Stimulated activated memory B cell treated with anti-CD40 and anti-IgM and Interleukin-4, amounts not matched to agents 10 μg/mL and 1 μg/mL and 100 μg/mL, for 72 hours (primary cell): Measurements from ENCODE around the gene TRNT1.

Experiments
- ATAC-seq: fragments of 150-1000 bp; cut with Tn5 transposase; 2 replicates; pipeline ENCODE4 v1.10.0; 2021
- H3K27ac Mint-ChIP-seq: one replicate; pipeline ENCODE4 v1.8.0; 2022; ENCODE audit warnings: mild to moderate bottlenecking, mixed read lengths
- H3K27me3 Mint-ChIP-seq: one replicate; pipeline ENCODE4 v1.8.0; 2022; ENCODE audit warnings: mixed read lengths
- H3K36me3 Mint-ChIP-seq: one replicate; pipeline ENCODE4 v1.8.0; 2022; ENCODE audit warnings: mixed read lengths
- H3K4me1 Mint-ChIP-seq: one replicate; pipeline ENCODE4 v1.8.0; 2022; ENCODE audit warnings: mixed read lengths
- H3K4me3 Mint-ChIP-seq: one replicate; pipeline ENCODE4 v1.8.0; 2022; ENCODE audit warnings: mild to moderate bottlenecking, moderate library complexity, mixed read lengths
- H3K9me3 Mint-ChIP-seq: one replicate; pipeline ENCODE4 v1.8.0; 2022; ENCODE audit warnings: mixed read lengths

TRNT1 gene

DNA sequence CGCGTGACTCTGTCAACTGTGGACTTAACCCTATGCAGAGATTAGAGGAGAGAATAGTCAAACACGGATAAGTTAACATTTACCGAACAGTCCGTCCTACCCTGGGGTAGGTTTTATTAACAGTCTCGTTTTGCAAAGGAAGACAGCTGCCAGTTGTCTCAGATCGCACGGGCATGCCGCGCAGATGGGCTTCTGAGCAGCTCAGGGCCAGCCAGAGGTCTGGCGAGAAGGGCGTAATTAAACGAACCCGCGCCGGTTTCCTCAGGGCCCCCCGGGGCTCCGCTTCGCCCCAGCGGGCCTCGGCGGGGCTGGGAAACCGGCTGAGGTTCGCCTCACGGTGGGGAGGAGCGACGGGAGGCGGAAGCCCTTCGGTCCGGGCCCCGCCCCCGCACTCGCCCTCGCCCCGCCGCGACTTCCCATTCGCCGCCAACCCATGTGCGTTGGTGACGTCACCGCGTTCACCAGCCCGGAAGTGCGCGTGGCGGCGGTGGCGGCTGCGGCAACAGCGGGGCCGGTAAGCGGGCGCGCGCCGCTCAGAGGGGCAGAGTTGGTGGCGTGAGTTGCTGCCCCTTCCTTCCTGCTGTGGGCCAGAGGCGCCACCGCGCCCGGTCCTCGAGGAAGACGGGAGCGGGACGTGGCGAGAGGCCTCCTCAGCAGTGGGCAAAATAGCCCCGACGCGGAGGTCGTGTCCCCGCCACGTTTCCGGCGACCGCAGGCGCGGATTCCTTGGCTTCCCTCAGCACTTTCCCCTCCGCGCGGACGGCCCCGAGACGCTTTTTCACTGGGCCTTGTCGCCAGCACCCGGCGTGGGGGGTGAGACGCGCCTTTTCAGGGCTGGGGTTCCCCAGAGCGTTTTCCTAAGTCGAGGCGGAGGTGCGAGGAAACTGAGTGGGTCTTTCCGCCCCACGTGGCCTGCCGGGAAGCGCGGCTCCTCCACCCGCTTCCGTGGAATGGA is at the start of gene TRNT1:
TSS of gene TRNT1 (plus strand) at position 464 of the 955 bp plus-strand sequence. CDS start 2,101 bp downstream, outside the sequence.
- Mint-ChIP-seq H3K36me3 (peaks cover 11% of the 10 kb centered on the region), H3K27ac (peak within 1 kb of the TSS; percentile 97), H3K4me3 (peak within 1 kb of the TSS; percentile 96), H3K4me1 (peaks cover 38% of the 10 kb centered on the region), H3K9me3 (peaks cover 3% of the 10 kb centered on the region), H3K27me3 (no peaks in the 10 kb centered on the region)
- ATAC-seq, result peak; percentile 97

DNA sequence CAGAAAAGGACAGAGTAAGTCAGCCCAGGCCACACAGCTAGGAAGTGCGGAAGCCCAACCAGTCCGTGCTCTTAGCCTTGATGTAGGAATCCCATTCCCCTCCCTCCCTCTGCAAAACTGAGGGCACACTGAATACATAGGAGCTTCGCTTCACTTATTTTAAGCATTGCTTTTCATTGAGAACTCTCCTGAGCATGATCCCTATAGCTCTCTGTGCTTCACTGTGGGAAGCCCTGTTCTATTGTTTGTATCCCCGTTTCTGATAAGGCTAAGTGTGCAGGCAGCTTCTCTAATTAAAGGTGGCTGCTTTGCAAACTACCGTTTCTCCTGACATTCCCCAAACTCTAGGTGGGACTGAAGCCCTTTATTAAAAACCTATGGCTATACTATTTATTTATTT is 46.4 kb upstream of the TRNT1 start:
- no peaks in the 10 kb centered on the region for H3K36me3 Mint-ChIP-seq
- H3K4me1 Mint-ChIP-seq, result peaks cover 30% of the 10 kb centered on the region
- H3K9me3 Mint-ChIP-seq, result no peaks in the 10 kb centered on the region
- no peak overlapping the region for H3K27ac Mint-ChIP-seq
- H3K4me3 Mint-ChIP-seq, result no peak overlapping the region
- no peaks in the 10 kb centered on the region for H3K27me3 Mint-ChIP-seq
- no peak for ATAC-seq

DNA sequence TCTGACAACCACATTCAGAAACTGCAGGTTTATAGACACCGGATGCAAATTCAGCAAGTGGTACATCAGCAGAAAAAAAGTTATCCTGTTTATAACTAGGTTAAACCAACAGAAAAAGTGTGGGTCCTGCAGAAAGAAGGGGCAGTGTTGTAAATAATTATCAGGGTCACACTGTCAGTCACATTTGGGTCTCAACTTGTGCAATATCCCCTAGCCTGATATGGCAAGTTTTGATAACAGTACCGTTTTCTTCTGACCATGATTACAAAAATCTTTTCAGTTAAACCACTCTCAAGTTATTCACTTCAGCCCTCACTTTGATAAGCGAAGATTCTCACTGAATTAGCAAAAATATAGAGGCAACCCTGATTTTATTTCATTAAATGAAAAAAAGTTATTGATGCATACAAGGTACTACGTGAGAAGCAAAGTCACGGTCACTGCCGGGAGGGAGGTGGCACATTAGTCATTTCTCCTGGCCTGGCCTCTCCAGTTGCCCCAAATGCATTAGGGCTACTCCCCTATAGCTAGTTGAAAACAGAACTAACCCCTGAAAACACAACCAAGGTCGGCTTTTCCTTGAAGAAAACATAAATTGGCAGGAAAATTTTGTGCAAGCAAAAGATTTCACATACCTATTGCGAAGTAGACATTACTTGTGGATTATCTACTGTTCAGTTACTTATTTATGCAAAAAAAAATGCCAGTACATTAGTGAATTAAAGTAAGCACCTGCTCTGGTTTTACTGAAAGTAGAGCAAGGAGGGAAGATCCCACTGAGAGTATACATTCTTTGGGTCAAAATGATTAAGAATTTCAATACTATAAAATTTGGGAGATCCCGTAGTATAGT is 45.1 kb upstream of the TRNT1 start:
- peak overlapping the region; percentile 34 for H3K4me3 Mint-ChIP-seq
- no peaks in the 10 kb centered on the region for H3K9me3 Mint-ChIP-seq
- H3K27ac Mint-ChIP-seq, result peak overlapping the region; percentile 61
- peak; percentile 85 for ATAC-seq
- H3K27me3 Mint-ChIP-seq, result no peaks in the 10 kb centered on the region
- no peaks in the 10 kb centered on the region for H3K36me3 Mint-ChIP-seq
- peaks cover 42% of the 10 kb centered on the region for H3K4me1 Mint-ChIP-seq

DNA sequence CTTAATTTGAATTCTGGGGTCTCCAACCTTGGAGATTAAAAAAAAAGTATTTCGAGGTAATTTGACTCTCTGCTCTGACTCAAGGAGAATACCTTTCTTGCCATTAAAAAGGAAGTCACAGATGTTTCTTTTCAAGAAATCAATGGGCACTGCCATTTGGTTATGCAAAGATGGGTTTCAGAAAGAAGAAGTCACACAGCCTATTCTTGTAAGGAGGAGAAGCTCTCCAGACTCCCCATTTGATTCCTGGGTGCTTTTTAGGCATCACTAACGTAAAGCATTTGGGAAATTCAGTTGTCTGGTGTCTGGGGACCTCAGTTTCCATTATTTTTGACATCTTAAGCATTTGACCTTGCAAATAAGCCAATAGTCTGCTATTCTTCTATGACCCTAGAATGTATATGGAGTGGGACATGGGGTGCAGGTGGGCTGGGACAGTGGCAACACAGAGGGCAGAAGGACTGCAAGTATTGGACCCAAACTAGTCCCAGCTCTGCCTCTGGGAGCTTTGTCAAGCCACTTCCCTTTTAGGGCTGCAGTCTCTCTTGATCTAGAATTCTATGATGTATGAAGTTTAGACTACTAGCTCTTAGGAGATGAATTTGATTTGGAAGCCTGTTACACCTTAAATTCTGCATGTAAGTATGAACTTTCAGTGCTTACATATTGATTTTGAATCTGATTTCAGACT is 44.4 kb upstream of the TRNT1 start:
- no peak overlapping the region for H3K4me3 Mint-ChIP-seq
- H3K9me3 Mint-ChIP-seq, result no peaks in the 10 kb centered on the region
- peaks cover 43% of the 10 kb centered on the region for H3K4me1 Mint-ChIP-seq
- H3K36me3 Mint-ChIP-seq, result no peaks in the 10 kb centered on the region
- H3K27me3 Mint-ChIP-seq, result no peaks in the 10 kb centered on the region
- peak overlapping the region; percentile 61 for H3K27ac Mint-ChIP-seq
- peak; percentile 86 for ATAC-seq

DNA sequence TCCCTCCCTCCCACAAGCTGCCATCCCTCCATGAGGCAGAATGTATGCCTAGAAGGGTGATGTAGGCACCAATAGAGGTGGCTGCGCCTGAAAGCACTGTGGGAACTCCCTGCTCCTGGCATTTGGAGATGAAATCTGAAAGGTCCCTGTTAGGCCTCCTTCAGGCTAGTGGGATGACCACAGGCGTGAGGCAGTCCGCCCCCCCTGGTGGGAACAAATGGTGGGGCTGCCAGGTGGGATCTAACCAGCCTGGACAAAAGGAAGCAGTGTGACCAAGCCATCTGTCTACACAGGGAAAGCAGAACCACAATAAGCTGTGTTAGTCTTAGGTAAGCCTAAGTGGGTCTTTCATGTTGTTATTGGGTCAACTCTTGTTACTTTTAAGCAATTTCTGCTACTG is 41.9 kb upstream of the TRNT1 start:
- Mint-ChIP-seq H3K4me3 (no peak overlapping the region), H3K27me3 (no peaks in the 10 kb centered on the region), H3K36me3 (no peaks in the 10 kb centered on the region), H3K27ac (peak overlapping the region; percentile 55), H3K4me1 (peaks cover 66% of the 10 kb centered on the region), H3K9me3 (no peaks in the 10 kb centered on the region)
- no peak for ATAC-seq

DNA sequence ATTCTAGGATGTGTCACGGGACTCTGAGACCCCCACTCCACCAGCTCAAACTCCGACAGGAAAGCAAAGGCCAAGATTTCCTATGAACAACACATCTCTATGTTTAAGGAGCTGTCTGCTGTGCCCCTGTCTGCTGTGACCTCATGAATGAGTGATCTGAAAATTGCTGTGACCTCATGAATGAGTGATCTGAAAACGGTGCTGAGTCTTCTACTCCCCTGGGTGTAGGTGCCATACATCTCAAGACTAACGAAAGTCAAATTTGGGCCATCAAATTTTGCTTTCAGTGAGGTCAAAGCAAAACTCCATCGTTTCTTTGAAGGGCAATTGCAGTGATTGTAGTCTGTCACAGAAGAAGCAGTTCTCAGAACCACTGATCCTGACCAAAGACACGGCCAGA is 41.0 kb upstream of the TRNT1 start:
- Mint-ChIP-seq H3K27me3 (no peaks in the 10 kb centered on the region), H3K27ac (peak overlapping the region; percentile 55), H3K9me3 (no peaks in the 10 kb centered on the region), H3K36me3 (no peaks in the 10 kb centered on the region), H3K4me1 (peaks cover 66% of the 10 kb centered on the region), H3K4me3 (no peak overlapping the region)
- no peak for ATAC-seq

DNA sequence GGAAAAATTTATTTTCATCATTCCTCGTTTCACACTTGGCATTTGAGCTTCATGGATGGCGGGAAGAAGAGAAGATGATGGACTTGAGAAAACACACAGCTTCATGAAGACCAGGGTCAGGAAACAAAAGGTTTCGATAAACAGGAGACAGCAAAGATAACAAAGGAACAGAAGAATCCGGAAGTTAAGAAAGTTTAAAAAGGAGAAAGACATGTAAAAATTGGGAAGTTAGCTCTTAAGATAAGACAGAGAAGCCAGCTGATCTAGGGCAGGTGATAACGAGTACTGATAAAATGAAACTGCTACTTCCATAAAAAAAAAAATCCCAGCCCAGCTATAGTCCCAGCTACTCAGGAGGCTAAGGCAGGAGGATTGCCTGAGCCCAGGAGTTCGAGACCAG is 40.5 kb upstream of the TRNT1 start:
- no peak overlapping the region for H3K4me3 Mint-ChIP-seq
- no peaks in the 10 kb centered on the region for H3K27me3 Mint-ChIP-seq
- no peaks in the 10 kb centered on the region for H3K36me3 Mint-ChIP-seq
- H3K9me3 Mint-ChIP-seq, result no peaks in the 10 kb centered on the region
- peak overlapping the region; percentile 50 for H3K27ac Mint-ChIP-seq
- no peak for ATAC-seq
- peaks cover 63% of the 10 kb centered on the region for H3K4me1 Mint-ChIP-seq

DNA sequence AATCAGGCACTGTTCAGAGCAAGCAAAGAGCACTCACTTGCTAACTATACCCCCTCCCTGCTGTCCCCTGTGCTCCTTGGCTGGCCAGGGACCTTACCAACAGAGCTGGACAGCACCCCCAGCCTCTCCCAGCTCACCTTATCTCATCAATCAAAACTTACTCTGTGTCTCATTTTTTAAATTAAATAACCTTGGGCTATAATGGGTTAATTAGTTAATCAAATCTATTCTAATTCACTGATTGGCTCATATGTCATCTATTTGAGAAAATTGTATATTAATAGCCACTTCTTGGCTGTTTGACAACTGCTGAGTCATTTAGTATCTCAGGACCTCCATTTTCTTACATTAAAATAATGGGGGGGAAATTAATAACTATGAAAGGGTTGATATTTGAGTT is 39.5 kb upstream of the TRNT1 start:
- Mint-ChIP-seq H3K27me3 (no peaks in the 10 kb centered on the region), H3K36me3 (no peaks in the 10 kb centered on the region), H3K4me1 (peaks cover 52% of the 10 kb centered on the region), H3K9me3 (no peaks in the 10 kb centered on the region), H3K27ac (peak overlapping the region; percentile 20), H3K4me3 (no peak overlapping the region)
- ATAC-seq, result no peak

DNA sequence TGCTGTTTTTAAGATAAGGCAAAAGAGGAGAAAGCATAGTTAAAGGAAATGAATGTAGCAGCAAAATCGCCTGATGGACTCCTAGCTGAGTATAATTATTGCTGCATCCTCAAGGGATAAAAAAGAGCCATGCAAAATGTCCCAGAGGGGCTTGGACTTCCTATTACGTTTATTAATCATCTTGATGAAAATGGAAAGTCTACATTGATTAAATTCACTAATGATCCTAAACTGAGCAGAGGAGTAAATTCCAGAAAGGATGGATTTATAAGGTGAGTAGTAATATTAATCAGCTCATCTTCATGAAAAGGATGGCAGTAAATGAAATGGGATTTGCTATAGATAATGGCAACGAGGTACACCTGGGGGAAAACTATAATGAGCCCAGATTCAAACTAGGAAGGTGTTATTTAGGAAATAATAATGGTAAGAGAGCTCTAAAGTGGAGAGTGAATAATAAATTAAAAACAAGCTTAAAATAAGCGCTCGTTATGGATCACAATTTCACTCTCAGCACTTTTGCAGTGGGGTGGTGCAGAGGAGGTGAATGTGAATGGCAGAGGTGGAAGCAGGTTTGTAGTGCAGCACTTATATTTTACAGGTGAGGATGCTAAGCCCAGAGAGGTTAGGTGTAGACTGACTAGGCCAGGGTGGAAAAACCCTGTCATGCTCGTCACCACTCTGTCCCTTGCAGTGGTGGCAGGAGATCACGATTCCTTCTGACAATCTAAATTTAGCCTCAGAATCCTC is 38.8 kb upstream of the TRNT1 start:
- no peak for ATAC-seq
- Mint-ChIP-seq H3K36me3 (no peaks in the 10 kb centered on the region), H3K27me3 (no peaks in the 10 kb centered on the region), H3K9me3 (no peaks in the 10 kb centered on the region), H3K4me1 (peaks cover 46% of the 10 kb centered on the region), H3K4me3 (no peak overlapping the region), H3K27ac (peak overlapping the region; percentile 20)

DNA sequence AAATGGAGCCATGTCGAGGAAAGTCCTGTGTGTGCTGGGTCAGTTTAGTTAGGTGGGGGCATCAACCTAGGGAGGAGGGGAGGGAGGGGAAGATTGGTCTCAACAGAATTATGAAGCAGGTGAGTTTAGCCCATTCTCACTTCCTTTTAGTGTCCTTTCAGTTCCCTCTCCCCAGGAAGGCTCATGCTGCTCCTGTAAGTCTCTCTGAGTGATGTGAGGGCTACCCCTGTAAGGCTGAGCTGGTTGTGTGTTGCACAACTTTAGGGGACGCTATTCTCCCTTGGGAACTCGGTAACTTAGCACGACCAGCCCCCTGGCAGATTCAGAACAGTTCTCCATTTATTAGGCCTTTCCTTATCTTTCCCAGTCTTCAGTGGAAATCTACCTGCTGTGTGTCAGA is 37.7 kb upstream of the TRNT1 start:
- H3K4me3 Mint-ChIP-seq, result no peak overlapping the region
- ATAC-seq, result peak; percentile 99
- no peaks in the 10 kb centered on the region for H3K36me3 Mint-ChIP-seq
- H3K27ac Mint-ChIP-seq, result peak overlapping the region; percentile 20
- H3K27me3 Mint-ChIP-seq, result no peaks in the 10 kb centered on the region
- no peaks in the 10 kb centered on the region for H3K9me3 Mint-ChIP-seq
- H3K4me1 Mint-ChIP-seq, result peaks cover 40% of the 10 kb centered on the region

DNA sequence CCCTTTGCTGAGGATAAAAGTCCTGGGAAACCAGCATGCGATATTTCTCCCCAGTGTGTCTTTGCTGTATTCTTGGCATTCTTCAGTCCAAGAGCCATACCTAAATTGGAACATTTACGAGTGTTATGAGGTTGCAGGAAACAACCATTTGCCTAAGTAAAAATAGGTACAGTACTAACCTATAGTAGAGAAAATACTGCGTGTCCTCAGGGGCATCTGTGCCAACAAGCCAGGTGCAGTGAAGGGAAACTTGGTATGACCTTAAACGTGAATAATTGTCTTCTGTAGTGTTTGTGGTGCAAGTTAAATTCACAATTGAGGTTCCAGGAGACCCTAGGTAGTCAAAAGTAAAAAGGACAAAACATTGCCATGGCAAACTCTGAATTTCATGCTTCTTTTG is 28.8 kb upstream of the TRNT1 start:
- Mint-ChIP-seq H3K9me3 (no peaks in the 10 kb centered on the region), H3K4me1 (peaks cover 37% of the 10 kb centered on the region), H3K27me3 (no peaks in the 10 kb centered on the region), H3K27ac (peak overlapping the region; percentile 22), H3K4me3 (no peak overlapping the region), H3K36me3 (no peaks in the 10 kb centered on the region)
- peak; percentile 69 for ATAC-seq

DNA sequence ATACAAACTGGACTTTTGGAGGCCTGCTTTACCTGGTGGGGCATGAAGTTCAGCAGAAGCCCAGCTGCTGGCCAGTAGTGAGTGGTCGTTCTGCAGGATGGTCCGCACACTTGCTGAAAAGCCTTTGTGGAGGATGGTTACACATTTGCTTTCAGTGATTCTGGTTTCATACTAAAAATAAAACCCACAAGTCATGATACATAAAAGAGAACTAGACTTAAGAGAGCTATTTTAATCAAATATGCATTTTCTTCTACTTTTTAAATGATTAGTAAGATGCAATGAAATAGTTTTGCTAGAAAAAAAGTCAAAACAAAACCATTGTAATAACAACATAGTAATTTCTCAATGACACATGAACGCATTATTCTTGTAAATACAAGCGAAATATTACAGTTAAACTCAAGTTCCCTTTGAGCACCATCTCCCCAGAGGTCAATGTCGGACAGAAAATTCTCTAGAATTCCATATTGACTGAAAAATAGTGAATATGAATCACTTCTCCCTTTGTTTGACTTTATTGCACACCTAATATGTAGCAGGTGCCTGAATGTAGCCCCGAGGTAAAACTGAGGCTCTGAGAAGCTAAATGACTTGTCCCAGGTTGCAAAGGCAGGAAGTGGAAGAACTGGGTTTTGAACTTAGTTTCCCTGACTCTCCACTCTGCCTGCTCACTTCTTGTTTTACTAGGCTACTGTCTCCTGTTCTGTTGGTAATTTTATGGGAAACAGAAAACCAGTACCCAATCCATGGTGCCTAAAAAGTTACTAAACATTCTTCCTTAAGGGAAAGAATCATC is 24.9 kb upstream of the TRNT1 start:
- no peaks in the 10 kb centered on the region for H3K36me3 Mint-ChIP-seq
- no peaks in the 10 kb centered on the region for H3K9me3 Mint-ChIP-seq
- H3K4me3 Mint-ChIP-seq, result no peak overlapping the region
- ATAC-seq, result peak; percentile 75
- H3K27ac Mint-ChIP-seq, result peak overlapping the region; percentile 14
- H3K27me3 Mint-ChIP-seq, result no peaks in the 10 kb centered on the region
- H3K4me1 Mint-ChIP-seq, result peaks cover 41% of the 10 kb centered on the region

DNA sequence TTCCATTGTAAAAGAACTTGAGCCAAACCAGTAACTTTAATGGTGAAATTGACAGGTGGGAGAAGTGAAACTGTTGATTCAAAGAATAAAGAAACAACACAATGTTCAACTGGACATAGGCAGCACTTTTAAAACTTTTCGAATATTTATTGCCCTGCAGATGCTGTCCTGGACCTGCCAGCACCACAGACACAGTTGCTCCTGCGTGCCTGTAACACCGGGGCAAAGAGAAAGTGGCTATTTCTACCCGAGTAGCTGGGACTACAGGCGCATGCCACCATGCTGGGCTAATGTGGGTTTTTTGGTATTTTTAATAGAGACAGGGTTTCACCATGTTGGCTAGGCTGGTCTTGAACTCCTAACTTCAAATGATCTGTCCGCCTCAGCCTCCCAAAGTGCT is 24.0 kb upstream of the TRNT1 start:
- Mint-ChIP-seq H3K9me3 (no peaks in the 10 kb centered on the region), H3K27ac (peak overlapping the region; percentile 14), H3K4me3 (no peak overlapping the region), H3K36me3 (no peaks in the 10 kb centered on the region), H3K4me1 (peaks cover 42% of the 10 kb centered on the region), H3K27me3 (no peaks in the 10 kb centered on the region)
- ATAC-seq, result no peak

DNA sequence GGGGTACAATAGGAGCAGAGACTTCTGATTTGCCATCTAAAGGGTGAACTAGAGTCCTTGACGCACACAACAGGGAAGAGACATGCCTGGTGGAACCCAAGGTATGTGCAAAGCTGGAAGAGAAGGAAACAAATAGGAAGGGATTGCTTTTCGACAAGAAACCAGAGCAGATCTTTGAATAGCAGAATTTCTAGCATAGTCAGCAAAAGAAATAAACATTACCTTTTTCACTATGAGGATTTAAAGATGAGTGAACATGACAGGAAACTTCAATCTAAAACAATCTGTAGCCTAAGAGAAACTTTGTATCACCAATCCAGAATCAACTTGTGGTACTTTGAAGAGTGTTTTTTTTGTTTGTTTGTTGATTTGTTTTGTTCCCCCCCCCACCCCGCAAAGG is 21.5 kb upstream of the TRNT1 start:
- H3K36me3 Mint-ChIP-seq, result no peaks in the 10 kb centered on the region
- no peak for ATAC-seq
- H3K4me1 Mint-ChIP-seq, result peaks cover 55% of the 10 kb centered on the region
- H3K9me3 Mint-ChIP-seq, result no peaks in the 10 kb centered on the region
- no peak overlapping the region for H3K4me3 Mint-ChIP-seq
- no peaks in the 10 kb centered on the region for H3K27me3 Mint-ChIP-seq
- no peak overlapping the region for H3K27ac Mint-ChIP-seq
